ENCODE data around the gene MATN3. TPM values are rescaled to one million over a fixed set of nuclear protein-coding genes. Genes with fewer than 3 reads are reported as not detected.

Gene MATN3
- total and polyA plus RNA-seq, 4 experiments from 2014 or later, result not detected

DNA sequence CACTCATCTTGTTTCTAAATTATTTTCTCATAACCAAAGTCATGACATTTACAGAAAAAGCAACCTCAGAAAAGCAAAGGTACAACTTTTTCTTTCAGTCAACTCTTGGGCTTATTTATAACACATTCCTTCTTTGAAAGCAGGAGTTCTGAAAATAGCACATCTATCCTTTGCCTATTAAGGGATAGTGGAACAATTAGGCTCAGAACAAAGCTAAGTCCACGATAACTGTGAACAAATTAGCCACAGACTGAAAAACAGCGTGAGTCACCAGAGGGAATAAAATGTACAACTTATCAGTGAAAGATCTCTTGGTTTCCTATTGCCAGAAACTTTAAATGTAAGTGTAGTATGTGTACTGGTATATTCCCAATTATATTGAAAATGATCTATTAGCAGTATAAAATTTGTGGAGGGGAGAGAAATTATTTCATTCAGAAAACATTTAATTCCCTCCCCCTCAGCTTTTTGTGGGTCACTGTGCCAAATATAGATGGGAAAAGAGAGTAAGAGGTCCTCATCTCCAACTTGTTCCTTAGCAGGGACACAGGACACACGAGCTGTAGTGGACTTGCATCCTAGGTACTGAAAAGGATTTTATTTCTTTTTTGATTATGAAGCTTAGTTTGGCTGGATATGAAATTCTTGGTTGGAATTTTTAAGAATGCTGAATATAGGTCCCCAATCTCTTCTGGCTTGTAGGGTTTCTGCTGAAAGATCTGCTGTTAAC is 15.4 kb upstream of the MATN3 start:
- CTCF ChIA-PET (ENCODE audit: partially characterized antibody), result interaction anchor here (1.7 kb wide), 1 partner anchor 13 kb away, joined by 10 read pairs; no protein-coding TSS in a partner anchor
- no peak overlapping the region for H3K4me3 ChIP-seq (ENCODE audit: low read length in 2 of 2)
- no peaks in the 10 kb centered on the region for H3K9me3 ChIP-seq (ENCODE audit: control insufficient read depth in 1 of 2, low read length in 2 of 2)
- POLR2A ChIA-PET (ENCODE audit: partially characterized antibody), result no interaction called here
- Mint-ChIP-seq H3K27ac (no peak overlapping the region), H3K4me1 (no peaks in the 10 kb centered on the region), H3K4me3 (no peak overlapping the region), H3K9me3 (peaks cover under 1 to 15% (median 4%) of the 10 kb centered on the region in 8 donors), H3K27me3 (no peaks in the 10 kb centered on the region), H3K36me3 (peaks cover 50 to 58% of the 10 kb centered on the region in 2 donors)
- H3K27ac ChIP-seq (ENCODE audit: low read depth, low read length), result no peak overlapping the region
- H3K27me3 ChIP-seq (ENCODE audit: insufficient read depth, low read length), result no peaks in the 10 kb centered on the region
- intact Hi-C loops (cut with micrococcal nuclease), result no loop called here
- DNase-seq, result no peak
- no peaks in the 10 kb centered on the region for H3K4me1 ChIP-seq (ENCODE audit: insufficient read depth, low read length)
- H3K36me3 ChIP-seq (ENCODE audit: insufficient read depth, low read length), result peaks cover 6% of the 10 kb centered on the region

DNA sequence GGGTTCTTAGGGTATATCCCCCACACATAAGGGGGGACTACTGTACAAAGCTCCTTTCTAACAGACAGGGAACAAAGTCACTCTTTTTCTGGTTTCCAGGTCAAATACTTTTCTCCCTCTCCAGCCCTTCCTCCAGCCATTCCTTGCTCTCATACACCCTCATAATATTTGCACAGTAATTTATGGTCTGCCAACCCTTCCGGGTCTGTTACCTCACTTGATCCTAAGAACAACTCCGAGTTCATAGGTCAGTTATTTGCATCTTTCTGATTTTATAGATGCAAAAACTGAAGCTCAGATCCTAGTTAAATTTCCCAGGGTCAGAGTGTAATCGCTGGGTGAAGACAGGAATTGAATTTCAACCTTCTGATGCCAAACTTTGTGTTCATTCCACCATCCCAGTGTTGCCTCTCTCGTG is 14.8 kb upstream of the MATN3 start:
- CTCF ChIA-PET (ENCODE audit: partially characterized antibody), result interaction anchor here (1.7 kb wide), 1 partner anchor 12 kb away, joined by 10 read pairs; no protein-coding TSS in a partner anchor
- Histone ChIP-seq H3K4me3 (ENCODE audit: low read length in 2 of 2) (no peak overlapping the region), H3K36me3 (ENCODE audit: insufficient read depth, low read length) (no peaks in the 10 kb centered on the region), H3K27me3 (ENCODE audit: insufficient read depth, low read length) (no peaks in the 10 kb centered on the region), H3K9me3 (ENCODE audit: control insufficient read depth in 1 of 2, low read length in 2 of 2) (no peaks in the 10 kb centered on the region), H3K27ac (ENCODE audit: low read depth, low read length) (no peak overlapping the region), H3K4me1 (ENCODE audit: insufficient read depth, low read length) (no peaks in the 10 kb centered on the region)
- Mint-ChIP-seq H3K4me3 (no peak overlapping the region), H3K27me3 (no peaks in the 10 kb centered on the region), H3K36me3 (peaks cover 44 to 54% of the 10 kb centered on the region in 2 donors), H3K4me1 (no peaks in the 10 kb centered on the region), H3K27ac (no peak overlapping the region), H3K9me3 (peaks cover 3 to 20% (median 8%) of the 10 kb centered on the region in 8 donors)
- DNase-seq, result no peak
- POLR2A ChIA-PET (ENCODE audit: partially characterized antibody), result no interaction called here
- intact Hi-C loops (cut with micrococcal nuclease), result no loop called here

DNA sequence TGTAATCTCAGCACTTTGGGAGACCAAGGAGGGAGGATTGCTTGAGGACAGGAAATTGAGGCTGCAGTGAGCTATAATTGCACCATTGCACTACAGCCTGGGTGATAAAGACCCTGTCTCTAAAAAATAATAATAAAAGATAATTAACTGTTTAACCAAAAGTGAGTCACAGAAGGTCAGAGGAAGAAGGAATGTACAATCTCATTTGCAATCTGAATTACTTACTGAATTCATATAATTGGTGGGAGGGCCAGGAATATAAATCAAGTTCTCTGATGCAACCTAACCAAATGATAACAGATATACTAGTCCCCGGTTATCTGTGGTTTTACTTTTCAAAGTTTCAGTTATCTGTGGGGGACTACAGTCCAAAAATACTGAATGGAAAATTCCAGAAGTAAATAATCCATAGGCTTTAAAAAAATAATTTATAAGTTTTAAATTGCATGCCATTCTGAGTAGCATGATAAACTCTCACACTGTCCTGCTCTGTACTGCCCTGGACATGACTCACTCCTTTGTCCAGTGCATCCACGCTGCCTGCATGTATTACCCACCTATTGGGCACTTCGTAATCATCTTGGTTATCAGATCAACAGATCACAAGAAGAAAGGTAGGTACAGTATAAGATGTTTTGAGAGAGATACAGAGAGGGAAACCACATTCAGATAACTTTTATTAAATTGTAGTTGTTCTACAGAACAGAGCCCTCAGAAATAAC is 12.8 kb upstream of the MATN3 start:
- H3K4me3 Mint-ChIP-seq, result no peak overlapping the region
- H3K4me1 Mint-ChIP-seq, result no peaks in the 10 kb centered on the region
- DNase-seq, result no peak
- Histone ChIP-seq H3K4me3 (ENCODE audit: low read length in 2 of 2) (no peak overlapping the region), H3K27me3 (ENCODE audit: insufficient read depth, low read length) (no peaks in the 10 kb centered on the region), H3K36me3 (ENCODE audit: insufficient read depth, low read length) (no peaks in the 10 kb centered on the region), H3K27ac (ENCODE audit: low read depth, low read length) (no peak overlapping the region), H3K9me3 (ENCODE audit: control insufficient read depth in 1 of 2, low read length in 2 of 2) (peaks cover 0 to 6% of the 10 kb centered on the region in 2 donors), H3K4me1 (ENCODE audit: insufficient read depth, low read length) (no peaks in the 10 kb centered on the region)
- no peak overlapping the region for H3K27ac Mint-ChIP-seq
- intact Hi-C loops (cut with micrococcal nuclease), result no loop called here
- POLR2A ChIA-PET (ENCODE audit: partially characterized antibody), result no interaction called here
- H3K9me3 Mint-ChIP-seq, result peaks cover 11 to 36% (median 24%) of the 10 kb centered on the region in 8 donors
- peaks cover 0 to 1% of the 10 kb centered on the region in 2 donors for H3K27me3 Mint-ChIP-seq
- CTCF ChIA-PET (ENCODE audit: partially characterized antibody), result no interaction called here
- H3K36me3 Mint-ChIP-seq, result peaks cover 28 to 41% of the 10 kb centered on the region in 2 donors

DNA sequence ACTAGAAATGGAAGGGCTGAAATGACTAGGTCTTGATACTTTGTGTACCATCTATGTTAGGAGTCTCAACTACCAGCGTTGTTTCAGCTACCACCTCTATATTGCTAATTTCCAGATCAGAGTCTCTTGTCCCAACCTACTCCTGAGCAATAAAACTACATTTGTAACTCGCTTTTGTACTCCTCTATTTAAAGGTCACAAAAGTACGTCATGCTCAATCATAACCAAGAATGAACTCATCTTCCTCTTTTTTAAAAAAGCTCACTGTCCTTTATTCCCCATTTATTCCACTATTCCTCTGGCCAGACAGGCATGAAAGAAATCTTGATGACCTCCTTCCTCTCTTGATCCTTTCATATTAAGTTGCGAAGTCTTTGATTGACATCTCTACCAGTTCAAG is 11.2 kb upstream of the MATN3 start:
- peaks cover 0 to 1% of the 10 kb centered on the region in 2 donors for H3K27me3 Mint-ChIP-seq
- ChIA-PET CTCF (ENCODE audit: partially characterized antibody) (interaction anchor here (3.1 kb wide), 1 partner anchor 9 kb away, joined by 17 read pairs; no protein-coding TSS in a partner anchor), POLR2A (ENCODE audit: partially characterized antibody) (interaction anchor here (0.6 kb wide), 1 partner anchor 42 kb away, joined by 3 read pairs; no protein-coding TSS in a partner anchor)
- H3K27ac Mint-ChIP-seq, result no peak overlapping the region
- Histone ChIP-seq H3K4me3 (ENCODE audit: low read length in 2 of 2) (no peak overlapping the region), H3K4me1 (ENCODE audit: insufficient read depth, low read length) (no peaks in the 10 kb centered on the region), H3K9me3 (ENCODE audit: control insufficient read depth in 1 of 2, low read length in 2 of 2) (peaks cover 0 to 6% of the 10 kb centered on the region in 2 donors), H3K27ac (ENCODE audit: low read depth, low read length) (no peak overlapping the region), H3K27me3 (ENCODE audit: insufficient read depth, low read length) (no peaks in the 10 kb centered on the region), H3K36me3 (ENCODE audit: insufficient read depth, low read length) (no peaks in the 10 kb centered on the region)
- intact Hi-C loops (cut with micrococcal nuclease), result no loop called here
- H3K4me3 Mint-ChIP-seq, result no peak overlapping the region
- DNase-seq, result no peak
- H3K4me1 Mint-ChIP-seq, result no peaks in the 10 kb centered on the region
- H3K9me3 Mint-ChIP-seq, result peaks cover 11 to 38% (median 21%) of the 10 kb centered on the region in 8 donors
- peaks cover 13 to 32% of the 10 kb centered on the region in 2 donors for H3K36me3 Mint-ChIP-seq

DNA sequence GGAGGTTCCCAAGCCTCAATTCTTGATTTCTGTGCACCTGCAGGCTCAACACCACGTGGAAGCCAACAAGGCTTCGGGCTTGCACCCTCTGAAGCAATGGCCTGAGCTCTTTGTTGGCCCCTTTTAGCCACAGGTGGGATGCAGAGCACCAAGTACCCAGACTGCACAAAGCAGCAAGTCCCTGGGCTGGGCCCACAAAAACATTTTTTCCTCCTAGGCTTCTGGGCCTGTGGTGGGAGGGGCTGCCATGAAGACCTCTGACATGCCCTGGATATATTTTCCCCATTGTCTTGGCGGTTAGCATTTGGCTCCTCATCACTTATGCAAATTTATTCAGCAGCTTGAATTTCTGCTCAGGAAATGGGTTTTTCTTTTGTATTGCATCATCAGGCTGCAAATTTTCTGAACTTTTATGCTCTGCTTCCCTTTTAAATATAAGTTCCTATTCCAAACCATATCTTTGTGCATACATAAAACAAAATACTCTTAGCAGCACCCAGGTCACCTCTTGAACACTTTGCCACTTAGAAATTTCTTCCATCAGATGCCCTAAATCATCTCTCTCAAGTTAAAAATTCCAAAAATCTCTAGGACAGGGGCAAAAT is 9.0 kb upstream of the MATN3 start:
- Histone ChIP-seq H3K27me3 (ENCODE audit: insufficient read depth, low read length) (no peaks in the 10 kb centered on the region), H3K9me3 (ENCODE audit: control insufficient read depth in 1 of 2, low read length in 2 of 2) (peaks cover 0 to 6% of the 10 kb centered on the region in 2 donors), H3K36me3 (ENCODE audit: insufficient read depth, low read length) (no peaks in the 10 kb centered on the region), H3K4me3 (ENCODE audit: low read length in 2 of 2) (no peak overlapping the region), H3K4me1 (ENCODE audit: insufficient read depth, low read length) (no peaks in the 10 kb centered on the region), H3K27ac (ENCODE audit: low read depth, low read length) (no peak overlapping the region)
- H3K9me3 Mint-ChIP-seq, result peaks cover 11 to 38% (median 20%) of the 10 kb centered on the region in 8 donors
- peaks cover 2 to 17% of the 10 kb centered on the region in 2 donors for H3K36me3 Mint-ChIP-seq
- no peaks in the 10 kb centered on the region for H3K4me1 Mint-ChIP-seq
- CTCF ChIA-PET (ENCODE audit: partially characterized antibody), result interaction anchor here (3.1 kb wide), 1 partner anchor 7 kb away, joined by 17 read pairs; no protein-coding TSS in a partner anchor
- POLR2A ChIA-PET (ENCODE audit: partially characterized antibody), result no interaction called here
- no peak overlapping the region for H3K27ac Mint-ChIP-seq
- no peak for DNase-seq
- intact Hi-C loops (cut with micrococcal nuclease), result no loop called here
- no peak overlapping the region for H3K4me3 Mint-ChIP-seq
- peaks cover 0 to 1% of the 10 kb centered on the region in 2 donors for H3K27me3 Mint-ChIP-seq

DNA sequence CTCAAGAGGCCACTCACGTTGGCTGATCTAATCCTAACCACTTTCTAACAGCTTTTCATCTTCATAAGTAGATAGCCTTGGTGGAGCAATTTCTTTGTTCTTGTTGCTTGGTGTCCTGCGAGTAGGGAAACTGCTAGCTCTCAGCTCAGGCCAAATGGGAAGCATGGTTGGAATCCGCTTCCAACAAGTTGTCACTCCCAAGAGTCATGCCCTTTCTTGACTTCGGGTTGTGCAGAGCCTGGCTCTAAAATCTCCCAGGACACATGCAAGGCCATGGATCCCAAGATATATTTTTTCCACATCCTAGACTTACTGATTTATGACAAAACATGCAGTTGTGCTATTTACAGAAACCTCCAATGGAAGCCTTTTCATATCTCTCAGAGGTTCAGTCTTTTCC is 7.3 kb upstream of the MATN3 start:
- intact Hi-C loops (cut with micrococcal nuclease), result no loop called here
- Histone ChIP-seq H3K36me3 (ENCODE audit: insufficient read depth, low read length) (no peaks in the 10 kb centered on the region), H3K4me3 (ENCODE audit: low read length in 2 of 2) (no peak overlapping the region), H3K27ac (ENCODE audit: low read depth, low read length) (no peak overlapping the region), H3K27me3 (ENCODE audit: insufficient read depth, low read length) (no peaks in the 10 kb centered on the region), H3K9me3 (ENCODE audit: control insufficient read depth in 1 of 2, low read length in 2 of 2) (peaks cover 0 to 6% of the 10 kb centered on the region in 2 donors), H3K4me1 (ENCODE audit: insufficient read depth, low read length) (no peaks in the 10 kb centered on the region)
- no peaks in the 10 kb centered on the region for H3K4me1 Mint-ChIP-seq
- H3K36me3 Mint-ChIP-seq, result peaks cover 2 to 17% of the 10 kb centered on the region in 2 donors
- ChIA-PET CTCF (ENCODE audit: partially characterized antibody) (no interaction called here), POLR2A (ENCODE audit: partially characterized antibody) (no interaction called here)
- peaks cover 0 to 1% of the 10 kb centered on the region in 2 donors for H3K27me3 Mint-ChIP-seq
- peaks cover 11 to 39% (median 20%) of the 10 kb centered on the region in 8 donors for H3K9me3 Mint-ChIP-seq
- no peak overlapping the region for H3K4me3 Mint-ChIP-seq
- peak overlapping the region in 1 of 7 donors; percentile 35 for H3K27ac Mint-ChIP-seq
- no peak for DNase-seq

DNA sequence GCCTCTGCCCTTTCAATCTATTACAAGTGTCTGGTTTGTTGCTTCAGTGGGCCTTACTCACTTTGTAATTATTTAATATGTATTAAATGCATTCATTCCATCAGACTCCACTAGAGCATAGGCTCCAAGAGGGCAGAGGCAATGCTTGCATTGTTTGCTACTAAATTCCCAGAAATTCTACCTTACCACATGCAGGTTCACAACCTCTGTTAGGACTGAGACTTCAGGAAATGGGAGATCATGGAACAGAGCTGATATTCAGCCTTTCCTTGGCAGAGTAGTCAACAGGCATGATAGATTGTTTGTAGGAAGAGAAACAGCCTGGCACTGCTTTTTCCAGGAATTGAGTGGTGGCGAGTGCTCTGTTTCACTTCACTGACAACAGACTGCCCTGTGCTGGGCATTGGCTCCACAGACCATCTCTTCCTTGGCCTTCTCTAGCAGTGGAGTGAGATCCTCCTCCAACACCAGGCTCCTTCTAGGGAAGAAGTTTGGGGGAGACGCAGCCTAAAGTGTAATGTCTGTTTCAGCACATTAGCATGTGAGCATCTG is 6.2 kb upstream of the MATN3 start:
- peaks cover 3 to 5% of the 10 kb centered on the region in 2 donors for H3K27me3 Mint-ChIP-seq
- H3K36me3 Mint-ChIP-seq, result peaks cover 2 to 17% of the 10 kb centered on the region in 2 donors
- H3K4me3 Mint-ChIP-seq, result no peak overlapping the region
- no peak overlapping the region for H3K27ac Mint-ChIP-seq
- Histone ChIP-seq H3K27me3 (ENCODE audit: insufficient read depth, low read length) (peaks cover 1% of the 10 kb centered on the region), H3K4me1 (ENCODE audit: insufficient read depth, low read length) (no peaks in the 10 kb centered on the region), H3K27ac (ENCODE audit: low read depth, low read length) (no peak overlapping the region), H3K9me3 (ENCODE audit: control insufficient read depth in 1 of 2, low read length in 2 of 2) (peaks cover 0 to 6% of the 10 kb centered on the region in 2 donors), H3K36me3 (ENCODE audit: insufficient read depth, low read length) (no peaks in the 10 kb centered on the region), H3K4me3 (ENCODE audit: low read length in 2 of 2) (no peak overlapping the region)
- CTCF ChIA-PET (ENCODE audit: partially characterized antibody), result no interaction called here
- intact Hi-C loops (cut with micrococcal nuclease), result no loop called here
- POLR2A ChIA-PET (ENCODE audit: partially characterized antibody), result no interaction called here
- DNase-seq, result no peak
- H3K9me3 Mint-ChIP-seq, result peaks cover 11 to 42% (median 22%) of the 10 kb centered on the region in 8 donors
- H3K4me1 Mint-ChIP-seq, result no peaks in the 10 kb centered on the region

Data from CD4-positive, alpha-beta memory T cell (primary cell).